D721Med (cell line): ENCODE data around the gene MDK.

Source experiments
- DNase-seq: peaks from one replicate; pipeline ENCODE4 v3.0.0; 2011; ENCODE audit warnings: low spot score; ENCODE audit not compliant: insufficient read length
- FAIRE-seq: peaks from 2 replicates; lab custom pipeline; 2011; peaks lifted over from hg19 to GRCh38; lab: Jason Lieb, UNC
- CTCF ChIP-seq: IDR thresholded peaks from 2 replicates; pipeline ENCODE4 v1.5.1; 2012; ENCODE audit warnings: mild to moderate bottlenecking, control low read depth; ENCODE audit not compliant: insufficient read depth; ENCODE audit errors: missing control alignments

MDK gene

GRCh38 chr11:46397526-46397925 lies 16.1 kb downstream of the MDK start:
- peak; percentile 12 for DNase-seq
- no peak for FAIRE-seq
- TF ChIP-seq CTCF, result no peak

GRCh38 chr11:46402957-46403902 lies 21.8 kb downstream of the MDK start:
- TF ChIP-seq CTCF, result no peak

GRCh38 chr11:46404476-46405017 lies 23.1 kb downstream of the MDK start:
- DNase-seq (no peak), FAIRE-seq (no peak)
- no peak for TF ChIP-seq CTCF

More at GRCh38 chr11:46402957-46403902, 21.8 kb downstream of the MDK start:
- FAIRE-seq (no peak), DNase-seq (no peak)

- no peak for TF ChIP-seq CTCF
- FAIRE-seq (no peak), DNase-seq (no peak)
Observed at GRCh38 chr11:46407635-46408034, 26.2 kb downstream of the MDK start.

- no peak for FAIRE-seq
- TF ChIP-seq CTCF, result no peak
- no peak for DNase-seq
Observed at GRCh38 chr11:46408407-46408986, 27.0 kb downstream of the MDK start.

GRCh38 chr11:46410021-46410420 lies 28.6 kb downstream of the MDK start:
- peak; percentile 68 for TF ChIP-seq CTCF
- no peak for DNase-seq
- no peak for FAIRE-seq
